Keratinocyte (primary cell): ENCODE results near the gene NXT1. TPM values are rescaled to one million over a fixed set of nuclear protein-coding genes. Genes with fewer than 3 reads are reported as not detected.

Source experiments
- DNase-seq: peaks from one replicate; pipeline ENCODE4 v3.0.0-alpha.2; 2011; ENCODE audit warnings: low read depth, missing footprints, low spot score
- FAIRE-seq: peaks from 2 replicates; lab custom pipeline; 2011; peaks lifted over from hg19 to GRCh38; lab: Jason Lieb, UNC
- H2AFZ ChIP-seq: 2 replicates; pipeline ENCODE4 v1.6.0; 2012; ENCODE audit warnings: low read length, control low read depth, inconsistent platforms; ENCODE audit not compliant: control insufficient read depth
- H3K27ac ChIP-seq: 2 replicates; pipeline ENCODE4 v1.5.1; 2011; ENCODE audit warnings: low read length; ENCODE audit not compliant: control insufficient read depth, insufficient read depth
- H3K27me3 ChIP-seq: 3 replicates; pipeline ENCODE4 v1.6.0; 2011; ENCODE audit warnings: low read length; ENCODE audit not compliant: control insufficient read depth, insufficient read depth; ENCODE audit errors: extremely low read depth
- H3K36me3 ChIP-seq, 2 experiments: 2 replicates in 1 of 2; 3 replicates in 1 of 2; pipeline ENCODE4 v1.5.1; 2011; ENCODE audit warnings: low read length in 2 of 2, mild to moderate bottlenecking in 1 of 2; ENCODE audit not compliant: control insufficient read depth in 2 of 2, insufficient read depth in 2 of 2; ENCODE audit errors: extremely low read depth in 1 of 2
- H3K4me1 ChIP-seq: 3 replicates; pipeline ENCODE4 v1.5.1; 2011; ENCODE audit warnings: low read length; ENCODE audit not compliant: control insufficient read depth, insufficient read depth; ENCODE audit errors: extremely low read depth
- H3K4me2 ChIP-seq: 3 replicates; pipeline ENCODE4 v1.6.0; 2011; ENCODE audit warnings: low read depth, low read length; ENCODE audit not compliant: control insufficient read depth, insufficient read depth; ENCODE audit errors: extremely low read depth
- H3K4me3 ChIP-seq, 3 experiments: fragments of 200-600 bp in 1 of 3; sonication (generic) in 1 of 3; 2 replicates in 2 of 3; 3 replicates in 1 of 3; pipeline ENCODE4 v1.5.1; 2011 to 2016; ENCODE audit warnings: low read length in 3 of 3, mild to moderate bottlenecking in 3 of 3, control low read depth in 2 of 3, inconsistent platforms in 1 of 3, low read depth in 1 of 3, mixed read lengths in 1 of 3, mixed run types in 1 of 3, moderate library complexity in 1 of 3; ENCODE audit not compliant: control insufficient read depth in 2 of 3, insufficient read depth in 2 of 3; ENCODE audit errors: extremely low read depth in 1 of 3
- H3K79me2 ChIP-seq: 2 replicates; pipeline ENCODE4 v1.6.0; 2012; ENCODE audit warnings: low read length; ENCODE audit not compliant: control insufficient read depth, insufficient read depth
- H3K9ac ChIP-seq: 3 replicates; pipeline ENCODE4 v1.6.0; 2011; ENCODE audit warnings: low read length; ENCODE audit not compliant: control insufficient read depth, insufficient read depth; ENCODE audit errors: extremely low read depth
- H3K9me1 ChIP-seq: 3 replicates; pipeline ENCODE4 v1.6.0; 2011; ENCODE audit warnings: low read length; ENCODE audit not compliant: control insufficient read depth, insufficient read depth; ENCODE audit errors: extremely low read depth
- H3K9me3 ChIP-seq: 2 replicates; pipeline ENCODE4 v1.5.1; 2012; ENCODE audit warnings: low read depth, low read length; ENCODE audit not compliant: control insufficient read depth
- H4K20me1 ChIP-seq: 3 replicates; pipeline ENCODE4 v1.6.0; 2011; ENCODE audit warnings: low read length; ENCODE audit not compliant: control insufficient read depth, insufficient read depth; ENCODE audit errors: extremely low read depth
- CTCF ChIP-seq, 3 experiments: IDR thresholded peaks in 1 of 3; conservative IDR thresholded peaks in 1 of 3; optimal IDR thresholded peaks in 1 of 3; 2 replicates in 2 of 3; 3 replicates in 1 of 3; pipeline versions ENCODE3 to v1.5.1; 2011; ENCODE audit warnings: low read length in 3 of 3, mild to moderate bottlenecking in 3 of 3, moderate library complexity in 2 of 3, control low read depth in 1 of 3, inconsistent platforms in 1 of 3; ENCODE audit not compliant: insufficient read depth in 2 of 3; ENCODE audit errors: extremely low read depth in 1 of 3
- EZH2 ChIP-seq: IDR thresholded peaks from one replicate; pipeline ENCODE4 v1.6.1; 2012; ENCODE audit warnings: inconsistent platforms, mild to moderate bottlenecking, low read length, moderate library complexity
- dilution Hi-C: fragments of 300-500 bp; cut with MboI; formaldehyde crosslinking; loops from one replicate; pipeline ENCODE4 v1.7.0; 2020; ENCODE audit warnings: low sequenced_read_pairs; ENCODE audit not compliant: extremely low pct_ligation_motif_present
- polyA plus RNA-seq, 5 experiments: library from polyadenylated mRNA; depleted of rRNA in 3 of 5; stranded (reverse) in 3 of 5; stranded (forward) in 1 of 5; unstranded in 1 of 5; fragments of >200 nt; gene quantifications; 1 replicate in 1 of 5; 2 replicates in 3 of 5; 3 replicates in 1 of 5; pipeline versions ENCODE4 v1.2.1 to v1.2.3, GENCODE V29; 2011 to 2012; ENCODE audit warnings: missing spikeins in 2 of 5, low read depth in 1 of 5, low replicate concordance in 1 of 5

Gene NXT1
- polyA plus RNA-seq, 1 donor (not counting 4 experiments of a cell fraction or from before 2014, with no cell fraction given), result 25.8 TPM

DNA sequence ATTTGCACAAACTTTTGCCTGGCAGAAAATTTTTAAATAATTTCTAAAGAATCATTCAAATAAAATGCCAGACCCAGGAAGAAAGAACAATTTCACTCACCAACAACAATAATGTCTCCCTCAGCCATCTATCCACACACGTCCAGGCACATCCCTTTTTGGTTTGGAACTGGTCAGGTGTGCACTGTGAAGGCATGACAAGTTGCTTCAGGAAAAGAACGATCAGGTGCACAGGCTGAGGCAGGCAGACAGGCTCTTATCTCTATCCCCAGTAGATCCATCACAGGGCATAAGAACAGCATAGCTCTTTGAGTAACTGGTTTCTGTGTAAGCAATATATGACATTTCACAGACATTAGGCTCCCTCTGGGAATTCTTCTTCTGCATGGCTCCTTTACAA lies 18.1 kb upstream of the NXT1 start:
- H3K27me3 ChIP-seq, result no peaks in the 10 kb centered on the region
- FAIRE-seq, result peak; percentile 17
- H3K9ac ChIP-seq, result no peak overlapping the region
- dilution Hi-C loops, result no loop called here
- H3K79me2 ChIP-seq, result no peaks in the 10 kb centered on the region
- no peaks in the 10 kb centered on the region for H4K20me1 ChIP-seq
- no peaks in the 10 kb centered on the region for H3K9me3 ChIP-seq
- TF ChIP-seq CTCF (optimal IDR thresholded peaks at IDR 0.05 in 1 of 3, IDR thresholded peaks at IDR 0.05 in 1 of 3, conservative IDR thresholded peaks at IDR 0.05 in 1 of 3; ENCODE audit: extremely low read depth in 1 of 3, insufficient read depth in 2 of 3, low read length in 3 of 3), result no peak
- no peak for TF ChIP-seq EZH2
- no peaks in the 10 kb centered on the region for H3K36me3 ChIP-seq
- no peak overlapping the region for H3K4me3 ChIP-seq
- no peaks in the 10 kb centered on the region for H3K4me1 ChIP-seq
- no peak overlapping the region for H3K4me2 ChIP-seq
- no peak for DNase-seq
- H3K9me1 ChIP-seq, result no peaks in the 10 kb centered on the region
- no peak overlapping the region for H3K27ac ChIP-seq
- no peak overlapping the region for H2AFZ ChIP-seq

DNA sequence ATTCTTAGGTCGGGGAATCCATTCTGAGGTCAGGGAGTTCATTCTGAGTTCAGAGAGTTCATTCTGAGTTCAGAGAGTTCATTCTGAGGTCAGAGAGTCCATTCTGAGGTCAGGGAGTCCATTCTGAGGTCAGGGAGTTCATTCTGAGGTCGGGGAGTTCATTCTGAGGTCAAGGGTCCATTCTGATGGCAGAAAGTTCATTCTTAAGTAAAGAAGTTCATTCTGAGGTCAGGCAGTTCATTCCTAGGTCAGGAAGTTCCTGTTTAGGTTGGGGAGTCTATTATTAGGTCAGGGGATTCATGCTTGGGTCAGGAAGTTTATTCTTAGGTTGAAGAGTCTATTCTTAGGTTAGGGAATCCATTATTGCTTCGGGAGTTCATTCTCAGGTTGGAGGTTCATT lies 16.5 kb upstream of the NXT1 start:
- dilution Hi-C loops, result no loop called here
- Histone ChIP-seq H3K9me1 (no peaks in the 10 kb centered on the region), H2AFZ (no peak overlapping the region), H3K9ac (no peak overlapping the region), H3K4me1 (no peaks in the 10 kb centered on the region), H3K36me3 (no peaks in the 10 kb centered on the region), H3K27ac (no peak overlapping the region), H3K4me2 (no peak overlapping the region), H3K4me3 (no peak overlapping the region), H3K79me2 (no peaks in the 10 kb centered on the region), H3K27me3 (no peaks in the 10 kb centered on the region), H4K20me1 (no peaks in the 10 kb centered on the region), H3K9me3 (no peaks in the 10 kb centered on the region)
- TF ChIP-seq EZH2, result no peak
- no peak for TF ChIP-seq CTCF (optimal IDR thresholded peaks at IDR 0.05 in 1 of 3, IDR thresholded peaks at IDR 0.05 in 1 of 3, conservative IDR thresholded peaks at IDR 0.05 in 1 of 3; ENCODE audit: extremely low read depth in 1 of 3, insufficient read depth in 2 of 3, low read length in 3 of 3)
- DNase-seq (no peak), FAIRE-seq (no peak)
